ENCODE results near the gene PCDH15. TPM values are rescaled to one million over a fixed set of nuclear protein-coding genes. Genes with fewer than 3 reads are reported as not detected.

PCDH15 gene
- total RNA-seq, 1 donor from 2014 or later, result not detected

- H3K9me3 Mint-ChIP-seq (ENCODE audit: unreplicated experiment), result no peaks in the 10 kb centered on the region
- no peaks in the 10 kb centered on the region for H3K27me3 Mint-ChIP-seq (ENCODE audit: low read depth, unreplicated experiment)
- FAIRE-seq (no peak), DNase-seq (ENCODE audit: low read depth) (no peak)
- H3K4me2 ChIP-seq (ENCODE audit: low read length), result no peak overlapping the region
- H3K4me1 Mint-ChIP-seq (ENCODE audit: low read depth, unreplicated experiment), result no peaks in the 10 kb centered on the region
- H3K9ac ChIP-seq (ENCODE audit: low read length), result no peak overlapping the region
- no peaks in the 10 kb centered on the region for H3K27me3 ChIP-seq (ENCODE audit: insufficient read depth, low read length)
- no peaks in the 10 kb centered on the region for H3K36me3 ChIP-seq (ENCODE audit: insufficient read depth, low read length)
- H2AFZ ChIP-seq (ENCODE audit: low read depth, low read length), result no peak overlapping the region
- no peak overlapping the region for H3K4me3 ChIP-seq (ENCODE audit: insufficient read depth, low read depth, low read length)
- no peak overlapping the region for H3K27ac Mint-ChIP-seq (ENCODE audit: unreplicated experiment)
- no peaks in the 10 kb centered on the region for H3K79me2 ChIP-seq (ENCODE audit: insufficient read depth, low read length)
- H3K36me3 Mint-ChIP-seq (ENCODE audit: low read depth, unreplicated experiment), result no peaks in the 10 kb centered on the region
- no peak overlapping the region for H3K27ac ChIP-seq (ENCODE audit: low read depth, low read length)
- H3K4me1 ChIP-seq (ENCODE audit: insufficient read depth, low read length), result no peaks in the 10 kb centered on the region
- TF ChIP-seq EZH2 (IDR thresholded peaks at IDR 0.05; ENCODE audit: insufficient read depth, low read length), result no peak
- TF ChIP-seq, protein P1, sequence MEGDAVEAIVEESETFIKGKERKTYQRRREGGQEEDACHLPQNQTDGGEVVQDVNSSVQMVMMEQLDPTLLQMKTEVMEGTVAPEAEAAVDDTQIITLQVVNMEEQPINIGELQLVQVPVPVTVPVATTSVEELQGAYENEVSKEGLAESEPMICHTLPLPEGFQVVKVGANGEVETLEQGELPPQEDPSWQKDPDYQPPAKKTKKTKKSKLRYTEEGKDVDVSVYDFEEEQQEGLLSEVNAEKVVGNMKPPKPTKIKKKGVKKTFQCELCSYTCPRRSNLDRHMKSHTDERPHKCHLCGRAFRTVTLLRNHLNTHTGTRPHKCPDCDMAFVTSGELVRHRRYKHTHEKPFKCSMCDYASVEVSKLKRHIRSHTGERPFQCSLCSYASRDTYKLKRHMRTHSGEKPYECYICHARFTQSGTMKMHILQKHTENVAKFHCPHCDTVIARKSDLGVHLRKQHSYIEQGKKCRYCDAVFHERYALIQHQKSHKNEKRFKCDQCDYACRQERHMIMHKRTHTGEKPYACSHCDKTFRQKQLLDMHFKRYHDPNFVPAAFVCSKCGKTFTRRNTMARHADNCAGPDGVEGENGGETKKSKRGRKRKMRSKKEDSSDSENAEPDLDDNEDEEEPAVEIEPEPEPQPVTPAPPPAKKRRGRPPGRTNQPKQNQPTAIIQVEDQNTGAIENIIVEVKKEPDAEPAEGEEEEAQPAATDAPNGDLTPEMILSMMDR (IDR thresholded peaks at IDR 0.05; ENCODE audit: insufficient read depth, low read depth, low read length), result no peak
- H3K9me3 ChIP-seq (ENCODE audit: insufficient read depth, low read depth, low read length), result no peaks in the 10 kb centered on the region
- no peaks in the 10 kb centered on the region for H4K20me1 ChIP-seq (ENCODE audit: insufficient read depth, low read length)
- no peak overlapping the region for H3K4me3 Mint-ChIP-seq (ENCODE audit: unreplicated experiment)
These were observed 90.1 kb downstream of the PCDH15 start for GRCh38 chr10:54710918-54711317.

- no peaks in the 10 kb centered on the region for H3K36me3 ChIP-seq (ENCODE audit: insufficient read depth, low read length)
- H3K9me3 ChIP-seq (ENCODE audit: insufficient read depth, low read depth, low read length), result no peaks in the 10 kb centered on the region
- H4K20me1 ChIP-seq (ENCODE audit: insufficient read depth, low read length), result no peaks in the 10 kb centered on the region
- Mint-ChIP-seq H3K27ac (ENCODE audit: unreplicated experiment) (no peak overlapping the region), H3K4me3 (ENCODE audit: unreplicated experiment) (no peak overlapping the region), H3K27me3 (ENCODE audit: low read depth, unreplicated experiment) (no peaks in the 10 kb centered on the region), H3K9me3 (ENCODE audit: unreplicated experiment) (no peaks in the 10 kb centered on the region), H3K36me3 (ENCODE audit: low read depth, unreplicated experiment) (no peaks in the 10 kb centered on the region), H3K4me1 (ENCODE audit: low read depth, unreplicated experiment) (no peaks in the 10 kb centered on the region)
- no peak overlapping the region for H3K9ac ChIP-seq (ENCODE audit: low read length)
- H3K79me2 ChIP-seq (ENCODE audit: insufficient read depth, low read length), result no peaks in the 10 kb centered on the region
- no peak overlapping the region for H3K4me3 ChIP-seq (ENCODE audit: insufficient read depth, low read depth, low read length)
- DNase-seq (ENCODE audit: low read depth) (no peak), FAIRE-seq (no peak)
- H3K27me3 ChIP-seq (ENCODE audit: insufficient read depth, low read length), result no peaks in the 10 kb centered on the region
- TF ChIP-seq EZH2 (IDR thresholded peaks at IDR 0.05; ENCODE audit: insufficient read depth, low read length), result no peak
- TF ChIP-seq, protein P1 (IDR thresholded peaks at IDR 0.05; ENCODE audit: insufficient read depth, low read depth, low read length), result no peak
- no peak overlapping the region for H3K27ac ChIP-seq (ENCODE audit: low read depth, low read length)
- no peak overlapping the region for H2AFZ ChIP-seq (ENCODE audit: low read depth, low read length)
- no peak overlapping the region for H3K4me2 ChIP-seq (ENCODE audit: low read length)
- H3K4me1 ChIP-seq (ENCODE audit: insufficient read depth, low read length), result no peaks in the 10 kb centered on the region
These were observed 92.4 kb downstream of the PCDH15 start for GRCh38 chr10:54708591-54708990.

GRCh38 chr10:54708021-54708420, 93.0 kb downstream of the PCDH15 start:
- Histone ChIP-seq H3K79me2 (ENCODE audit: insufficient read depth, low read length) (no peaks in the 10 kb centered on the region), H3K27me3 (ENCODE audit: insufficient read depth, low read length) (no peaks in the 10 kb centered on the region), H3K9me3 (ENCODE audit: insufficient read depth, low read depth, low read length) (no peaks in the 10 kb centered on the region), H2AFZ (ENCODE audit: low read depth, low read length) (no peak overlapping the region), H3K36me3 (ENCODE audit: insufficient read depth, low read length) (no peaks in the 10 kb centered on the region), H3K4me3 (ENCODE audit: insufficient read depth, low read depth, low read length) (no peak overlapping the region), H3K27ac (ENCODE audit: low read depth, low read length) (no peak overlapping the region), H3K9ac (ENCODE audit: low read length) (no peak overlapping the region), H4K20me1 (ENCODE audit: insufficient read depth, low read length) (no peaks in the 10 kb centered on the region), H3K4me2 (ENCODE audit: low read length) (no peak overlapping the region), H3K4me1 (ENCODE audit: insufficient read depth, low read length) (no peaks in the 10 kb centered on the region)
- Mint-ChIP-seq H3K4me1 (ENCODE audit: low read depth, unreplicated experiment) (no peaks in the 10 kb centered on the region), H3K27me3 (ENCODE audit: low read depth, unreplicated experiment) (no peaks in the 10 kb centered on the region), H3K9me3 (ENCODE audit: unreplicated experiment) (no peaks in the 10 kb centered on the region), H3K27ac (ENCODE audit: unreplicated experiment) (no peak overlapping the region), H3K4me3 (ENCODE audit: unreplicated experiment) (no peak overlapping the region), H3K36me3 (ENCODE audit: low read depth, unreplicated experiment) (no peaks in the 10 kb centered on the region)
- TF ChIP-seq, protein P1 (IDR thresholded peaks at IDR 0.05; ENCODE audit: insufficient read depth, low read depth, low read length), result no peak
- TF ChIP-seq EZH2 (IDR thresholded peaks at IDR 0.05; ENCODE audit: insufficient read depth, low read length), result no peak
- FAIRE-seq (no peak), DNase-seq (ENCODE audit: low read depth) (no peak)
